ENCODE results near the gene NECTIN2.
"Not testable (repeated sequence)": the region's sequence is repeated elsewhere in the genome, so short reads cannot be mapped to it uniquely, and the experiment has no call there.

Gene NECTIN2

DNA sequence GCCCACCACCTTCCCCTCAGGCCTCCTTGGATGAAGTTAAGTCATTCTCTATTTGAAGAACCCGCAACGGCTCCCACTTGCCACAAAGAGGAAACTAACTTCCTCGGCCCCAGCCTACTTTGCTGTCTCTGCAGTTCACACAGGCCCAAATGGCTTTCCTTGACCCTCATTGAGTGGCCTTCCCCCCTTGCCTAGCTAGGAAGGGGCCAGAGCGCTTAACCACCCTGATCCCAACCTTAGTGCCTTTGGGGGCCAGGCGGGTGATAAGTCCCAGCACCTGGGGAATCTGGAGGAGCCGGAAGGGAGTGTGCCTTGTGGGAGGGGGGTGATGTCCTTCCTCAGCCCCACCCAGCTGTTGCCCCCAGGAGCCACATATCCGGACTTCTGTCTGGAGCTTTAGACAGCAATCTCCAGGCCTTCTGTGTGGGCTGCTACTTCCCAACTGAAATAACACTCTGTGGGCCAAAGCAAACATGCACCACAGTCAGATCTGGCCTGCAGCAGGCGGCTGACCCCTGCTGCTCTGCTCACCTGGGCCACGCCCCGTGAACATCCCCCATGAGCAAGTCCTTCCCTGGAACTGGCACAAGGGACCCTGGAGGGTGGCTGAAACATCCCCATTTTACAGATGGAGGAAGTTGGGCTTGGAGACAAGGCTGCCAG, 10.5 kb downstream of the NECTIN2 start:
- TF ChIP-seq, protein P1, sequence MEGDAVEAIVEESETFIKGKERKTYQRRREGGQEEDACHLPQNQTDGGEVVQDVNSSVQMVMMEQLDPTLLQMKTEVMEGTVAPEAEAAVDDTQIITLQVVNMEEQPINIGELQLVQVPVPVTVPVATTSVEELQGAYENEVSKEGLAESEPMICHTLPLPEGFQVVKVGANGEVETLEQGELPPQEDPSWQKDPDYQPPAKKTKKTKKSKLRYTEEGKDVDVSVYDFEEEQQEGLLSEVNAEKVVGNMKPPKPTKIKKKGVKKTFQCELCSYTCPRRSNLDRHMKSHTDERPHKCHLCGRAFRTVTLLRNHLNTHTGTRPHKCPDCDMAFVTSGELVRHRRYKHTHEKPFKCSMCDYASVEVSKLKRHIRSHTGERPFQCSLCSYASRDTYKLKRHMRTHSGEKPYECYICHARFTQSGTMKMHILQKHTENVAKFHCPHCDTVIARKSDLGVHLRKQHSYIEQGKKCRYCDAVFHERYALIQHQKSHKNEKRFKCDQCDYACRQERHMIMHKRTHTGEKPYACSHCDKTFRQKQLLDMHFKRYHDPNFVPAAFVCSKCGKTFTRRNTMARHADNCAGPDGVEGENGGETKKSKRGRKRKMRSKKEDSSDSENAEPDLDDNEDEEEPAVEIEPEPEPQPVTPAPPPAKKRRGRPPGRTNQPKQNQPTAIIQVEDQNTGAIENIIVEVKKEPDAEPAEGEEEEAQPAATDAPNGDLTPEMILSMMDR (IDR thresholded peaks at IDR 0.05; ENCODE audit: low read depth, low read length), result no peak
- no peak overlapping the region for H3K4me3 ChIP-seq (ENCODE audit: low read depth, low read length)

GRCh38 chr19:44857837-44858236, 11.7 kb downstream of the NECTIN2 start:
- TF ChIP-seq, protein P1 (IDR thresholded peaks at IDR 0.05; ENCODE audit: low read depth, low read length), result no peak
- H3K4me3 ChIP-seq (ENCODE audit: low read depth, low read length), result no peak overlapping the region

- H3K4me3 ChIP-seq (ENCODE audit: low read depth, low read length), result not testable (repeated sequence)
These were observed 15.5 kb downstream of the NECTIN2 start for GRCh38 chr19:44861576-44861975.

DNA sequence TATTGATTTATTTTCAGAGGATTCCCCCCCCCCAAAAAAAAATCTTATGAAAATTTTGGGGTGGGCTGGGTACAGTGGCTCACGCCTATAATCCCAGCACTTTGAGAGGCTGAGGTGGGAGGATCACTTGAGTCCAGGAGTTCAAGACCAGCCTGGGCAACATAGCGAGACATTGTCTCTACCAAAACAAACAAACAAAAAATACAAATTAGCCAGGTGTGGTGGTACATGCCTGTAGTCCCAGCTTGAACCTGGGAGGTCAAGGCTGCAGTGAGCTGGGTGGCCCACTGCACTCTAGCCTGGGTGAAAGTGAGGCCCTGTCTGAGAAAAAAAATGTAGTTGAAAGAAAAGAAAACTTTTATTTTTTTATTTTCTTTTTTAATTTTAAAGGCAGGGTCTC, 17.9 kb downstream of the NECTIN2 start:
- TF ChIP-seq, protein P1 (IDR thresholded peaks at IDR 0.05; ENCODE audit: low read depth, low read length), result no peak
- H3K4me3 ChIP-seq (ENCODE audit: low read depth, low read length), result no peak overlapping the region

- H3K4me3 ChIP-seq (ENCODE audit: low read depth, low read length), result no peak overlapping the region
- TF ChIP-seq, protein P1 (IDR thresholded peaks at IDR 0.05; ENCODE audit: low read depth, low read length), result no peak
These were observed 19.2 kb downstream of the NECTIN2 start for GRCh38 chr19:44865196-44865767.

- TF ChIP-seq, protein P1 (IDR thresholded peaks at IDR 0.05; ENCODE audit: low read depth, low read length), result no peak
- no peak overlapping the region for H3K4me3 ChIP-seq (ENCODE audit: low read depth, low read length)
These were observed 20.6 kb downstream of the NECTIN2 start for GRCh38 chr19:44866664-44867063.

DNA sequence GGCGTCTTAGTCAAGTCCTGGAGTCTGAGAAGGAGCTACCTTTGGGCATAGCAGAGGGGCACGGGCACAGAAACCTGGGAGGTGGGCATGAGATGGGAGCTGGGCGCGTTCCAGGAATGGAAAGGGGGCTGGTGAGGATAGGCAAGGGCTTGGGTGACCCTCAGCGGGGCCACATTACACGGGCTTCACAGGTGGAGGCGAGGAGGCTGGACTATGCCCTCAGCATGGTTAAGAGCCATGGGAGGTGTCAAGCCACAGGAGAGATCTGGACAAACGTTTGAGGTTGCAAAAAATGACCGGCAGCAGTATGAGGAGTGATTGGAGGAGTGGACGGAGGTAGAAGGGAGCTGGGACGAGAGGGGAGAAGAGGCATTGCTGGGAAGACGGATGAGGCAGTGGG, 21.5 kb downstream of the NECTIN2 start:
- TF ChIP-seq, protein P1 (IDR thresholded peaks at IDR 0.05; ENCODE audit: low read depth, low read length), result no peak
- no peak overlapping the region for H3K4me3 ChIP-seq (ENCODE audit: low read depth, low read length)
